B cell (primary cell): Measurements from ENCODE around the gene HSD17B2. TPM values are rescaled to one million over a fixed set of nuclear protein-coding genes. Genes with fewer than 3 reads are reported as not detected.

Experiments used
- ATAC-seq: fragments of 200-7000 bp; cut with Tn5 transposase; one replicate; pipeline ENCODE4 v1.10.0; 2021; ENCODE audit warnings: low read depth, mild to moderate bottlenecking, moderate number of reproducible peaks, moderate library complexity
- CTCF ChIA-PET: fragments of 350-600 bp; sonication (Branson Sonifier 250); formaldehyde crosslinking; loops from one replicate; lab custom pipeline; 2021; ENCODE audit warnings: antibody characterized with exemption, inconsistent platforms; lab: Charles Lee
- POLR2A ChIA-PET: fragments of 350-600 bp; sonication (Branson Sonifier 250); formaldehyde crosslinking; loops from one replicate; lab custom pipeline; 2021; ENCODE audit warnings: antibody characterized with exemption; lab: Charles Lee
- DNase-seq: peaks from one replicate; pipeline ENCODE4 v3.0.0; 2013
- H2AFZ ChIP-seq: 2 replicates; pipeline ENCODE4 v1.6.1; 2012; ENCODE audit warnings: mild to moderate bottlenecking, low read depth, low read length; ENCODE audit not compliant: insufficient read depth, poor library complexity, severe bottlenecking
- H3K27ac ChIP-seq, 2 donors: 1 replicate in 1 of 2; 2 replicates in 1 of 2; pipeline ENCODE4 v1.5.1; 2012 to 2013; ENCODE audit warnings: low read length in 2 of 2, mild to moderate bottlenecking in 2 of 2, moderate library complexity in 1 of 2
- H3K27me3 ChIP-seq, 4 experiments: fragments of 200-600 bp in 1 of 4; sonication (generic) in 1 of 4; replicated peaks in 1 of 4; 1 replicate in 2 of 4; 2 replicates in 2 of 4; pipeline versions ENCODE4 v1.6.1 to v1.7.0; 2013 to 2016; ENCODE audit warnings: low read length in 3 of 4, mild to moderate bottlenecking in 2 of 4, mixed read lengths in 1 of 4, moderate library complexity in 1 of 4; ENCODE audit not compliant: insufficient read depth in 4 of 4, control insufficient read depth in 3 of 4; ENCODE audit errors: control extremely low read depth in 1 of 4
- H3K36me3 ChIP-seq, 2 experiments: replicated peaks in 1 of 2; 1 replicate in 1 of 2; 2 replicates in 1 of 2; pipeline versions ENCODE4 v1.6.1 to v1.7.1; 2013; ENCODE audit warnings: low read length in 1 of 2; ENCODE audit not compliant: insufficient read depth in 2 of 2, control insufficient read depth in 1 of 2; ENCODE audit errors: control extremely low read depth in 1 of 2, extremely low read depth in 1 of 2
- H3K4me1 ChIP-seq, 2 donors: fragments of 200-600 bp in 1 of 2; sonication (generic) in 1 of 2; 1 replicate in 1 of 2; 2 replicates in 1 of 2; pipeline versions ENCODE4 v1.5.1 to v1.6.1; 2013 to 2017; ENCODE audit warnings: low read length in 2 of 2; ENCODE audit not compliant: control insufficient read depth in 2 of 2, insufficient read depth in 2 of 2
- H3K4me2 ChIP-seq: replicated peaks from 2 replicates; pipeline ENCODE3; 2012; ENCODE audit warnings: mild to moderate bottlenecking, low read depth, low read length; ENCODE audit not compliant: poor library complexity, severe bottlenecking
- H3K4me3 ChIP-seq, 5 experiments: fragments of 200-600 bp in 1 of 5; sonication (generic) in 1 of 5; 1 replicate in 3 of 5; 2 replicates in 2 of 5; pipeline versions ENCODE4 v1.5.1 to v1.7.0; 2011 to 2016; ENCODE audit warnings: low read length in 4 of 5, mild to moderate bottlenecking in 4 of 5, low read depth in 2 of 5, control low read depth in 1 of 5, moderate library complexity in 1 of 5; ENCODE audit not compliant: insufficient read depth in 1 of 5; ENCODE audit errors: control extremely low read depth in 1 of 5, extremely low read depth in 1 of 5
- H3K79me2 ChIP-seq: fragments of 200-600 bp; sonication (generic); one replicate; pipeline ENCODE4 v1.6.0; 2016; ENCODE audit warnings: low read length; ENCODE audit not compliant: control insufficient read depth, insufficient read depth
- H3K9ac ChIP-seq: fragments of 200-600 bp; sonication (generic); 2 replicates; pipeline ENCODE4 v1.6.1; 2017; ENCODE audit warnings: mild to moderate bottlenecking, low read length, moderate library complexity
- H3K9me3 ChIP-seq, 3 donors: one replicate each; pipeline versions ENCODE4 v1.6.1 to v1.7.1; 2013; ENCODE audit warnings: low read length in 2 of 3; ENCODE audit not compliant: control insufficient read depth in 2 of 3, insufficient read depth in 1 of 3; ENCODE audit errors: control extremely low read depth in 1 of 3
- H4K20me1 ChIP-seq: 2 replicates; pipeline ENCODE4 v1.6.0; 2012; ENCODE audit warnings: mild to moderate bottlenecking, low read length; ENCODE audit not compliant: insufficient read depth, control insufficient read depth, poor library complexity, severe bottlenecking
- H3K27ac Mint-ChIP-seq: one replicate; pipeline ENCODE4 v1.8.0; 2021; ENCODE audit warnings: mixed read lengths
- H3K27me3 Mint-ChIP-seq: one replicate; pipeline ENCODE4 v1.8.0; 2021; ENCODE audit warnings: mixed read lengths
- H3K4me1 Mint-ChIP-seq: one replicate; pipeline ENCODE4 v1.8.0; 2021; ENCODE audit warnings: mixed read lengths
- H3K4me3 Mint-ChIP-seq: one replicate; pipeline ENCODE4 v1.8.0; 2021; ENCODE audit warnings: mixed read lengths
- H3K9me3 Mint-ChIP-seq: one replicate; pipeline ENCODE4 v1.8.0; 2022; ENCODE audit warnings: mixed read lengths; ENCODE audit not compliant: insufficient read depth
- EZH2 ChIP-seq: IDR thresholded peaks from 2 replicates; pipeline ENCODE4 v1.6.1; 2012; ENCODE audit warnings: borderline replicate concordance, low read depth, mild to moderate bottlenecking, moderate library complexity, low read length; ENCODE audit not compliant: insufficient read depth, poor library complexity, severe bottlenecking
- WGBS: methylation state at CpG from one replicate; pipeline ENCODE4 v1.1.5; 2013; ENCODE audit warnings: missing lambda C conversion rate; ENCODE audit not compliant: insufficient coverage; 5-methylcytosine and 5-hydroxymethylcytosine counted together
- intact Hi-C: fragments of 100-400 bp; cut with micrococcal nuclease; formaldehyde crosslinking; loops from one replicate; pipeline ENCODE4 v1.10.0; 2022
- polyA plus RNA-seq: library from polyadenylated mRNA; depleted of rRNA; stranded (reverse); fragments of >200 nt; gene quantifications from 2 replicates; pipeline ENCODE4 v1.2.3, GENCODE V29; 2012
- total RNA-seq, 2 donors: library from RNA; stranded (reverse); fragments of 120-200 nt in 1 of 2; gene quantifications; 1 replicate in 1 of 2; 2 replicates in 1 of 2; pipeline versions ENCODE4 v1.2.3 to v1.2.4, GENCODE V29; 2013 to 2022
- TF ChIP-seq, protein P1 (sequence below): fragments of 200-600 bp; IDR thresholded peaks from one replicate; pipeline ENCODE4 v1.8.0; 2022; ENCODE audit warnings: antibody characterized with exemption, mild to moderate bottlenecking

The HSD17B2 gene
- total and polyA plus RNA-seq, 2 donors (not counting 1 experiment from before 2014, with no cell fraction given) = not detected

DNA sequence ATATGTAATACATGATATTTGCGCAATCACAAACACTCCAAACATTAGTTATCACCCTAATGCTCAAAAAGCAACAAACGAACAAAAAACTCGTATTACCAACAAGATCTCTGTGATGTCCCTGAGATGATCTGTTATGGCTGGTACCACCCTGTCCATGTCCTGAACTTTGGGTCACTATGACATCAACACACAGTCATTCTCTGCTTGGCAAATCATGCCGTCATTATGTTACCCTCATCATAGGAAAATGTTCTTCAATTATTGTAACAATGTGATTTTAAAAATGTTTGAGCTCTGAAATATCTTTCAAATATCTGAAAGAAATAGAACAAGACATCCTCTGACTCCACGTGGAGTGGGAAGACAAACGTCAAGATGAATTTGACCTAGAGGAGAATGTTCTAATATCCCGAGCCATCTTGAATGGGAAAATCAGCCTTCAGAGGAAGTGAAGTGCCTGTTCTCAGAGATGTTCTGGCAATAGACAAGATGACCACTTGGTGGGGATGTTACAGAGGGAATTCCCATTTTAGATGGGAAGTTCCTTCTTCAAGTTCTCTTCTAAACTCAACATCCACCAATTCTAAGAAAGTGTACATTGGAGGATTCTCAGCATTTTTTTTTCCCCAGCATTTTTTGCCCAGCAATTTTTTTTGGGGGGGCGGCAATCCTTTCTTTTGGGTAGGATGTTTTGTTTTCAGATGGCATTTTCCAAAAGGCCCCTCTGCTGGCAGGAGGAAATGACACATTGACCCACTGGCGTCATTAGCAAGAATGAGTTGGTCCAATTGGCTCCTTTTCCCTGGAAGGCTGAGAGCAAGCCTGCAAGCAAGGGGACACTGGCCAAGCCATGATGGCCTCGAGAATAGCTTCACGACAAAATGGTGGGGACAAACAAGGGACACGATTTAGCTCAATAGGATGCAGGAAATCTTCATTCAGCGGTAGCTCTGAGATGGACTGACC is 3.7 kb upstream of the HSD17B2 start:
- ChIA-PET CTCF (interaction anchor here (0.7 to 2.4 kb wide), 2 partner anchors 128 to 199 kb away, joined by 3 to 9 read pairs; no protein-coding TSS in a partner anchor), POLR2A (no interaction called here)
- WGBS = 63% methylated on average over 9 of the region's 13 CpGs
- Histone ChIP-seq H3K36me3 (no peaks in the 10 kb centered on the region), H3K9ac (no peak overlapping the region), H3K79me2 (no peaks in the 10 kb centered on the region), H2AFZ (no peak overlapping the region), H3K4me3 (no peak overlapping the region), H3K4me1 (no peaks in the 10 kb centered on the region), H3K9me3 (peaks cover 0 to 1% (median 0%) of the 10 kb centered on the region in 3 donors), H4K20me1 (no peaks in the 10 kb centered on the region), H3K27me3 (peaks cover 0 to 2% (median 0%) of the 10 kb centered on the region in 4 experiments), H3K4me2 (no peak overlapping the region), H3K27ac (no peak overlapping the region)
- Mint-ChIP-seq H3K27me3 (peaks cover 25% of the 10 kb centered on the region), H3K9me3 (no peaks in the 10 kb centered on the region), H3K27ac (no peak overlapping the region), H3K4me1 (no peaks in the 10 kb centered on the region), H3K4me3 (no peak overlapping the region)
- no peak for ATAC-seq
- intact Hi-C loops = no loop called here
- TF ChIP-seq, protein P1, sequence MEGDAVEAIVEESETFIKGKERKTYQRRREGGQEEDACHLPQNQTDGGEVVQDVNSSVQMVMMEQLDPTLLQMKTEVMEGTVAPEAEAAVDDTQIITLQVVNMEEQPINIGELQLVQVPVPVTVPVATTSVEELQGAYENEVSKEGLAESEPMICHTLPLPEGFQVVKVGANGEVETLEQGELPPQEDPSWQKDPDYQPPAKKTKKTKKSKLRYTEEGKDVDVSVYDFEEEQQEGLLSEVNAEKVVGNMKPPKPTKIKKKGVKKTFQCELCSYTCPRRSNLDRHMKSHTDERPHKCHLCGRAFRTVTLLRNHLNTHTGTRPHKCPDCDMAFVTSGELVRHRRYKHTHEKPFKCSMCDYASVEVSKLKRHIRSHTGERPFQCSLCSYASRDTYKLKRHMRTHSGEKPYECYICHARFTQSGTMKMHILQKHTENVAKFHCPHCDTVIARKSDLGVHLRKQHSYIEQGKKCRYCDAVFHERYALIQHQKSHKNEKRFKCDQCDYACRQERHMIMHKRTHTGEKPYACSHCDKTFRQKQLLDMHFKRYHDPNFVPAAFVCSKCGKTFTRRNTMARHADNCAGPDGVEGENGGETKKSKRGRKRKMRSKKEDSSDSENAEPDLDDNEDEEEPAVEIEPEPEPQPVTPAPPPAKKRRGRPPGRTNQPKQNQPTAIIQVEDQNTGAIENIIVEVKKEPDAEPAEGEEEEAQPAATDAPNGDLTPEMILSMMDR = no peak
- TF ChIP-seq EZH2 = no peak
- no peak for DNase-seq

DNA sequence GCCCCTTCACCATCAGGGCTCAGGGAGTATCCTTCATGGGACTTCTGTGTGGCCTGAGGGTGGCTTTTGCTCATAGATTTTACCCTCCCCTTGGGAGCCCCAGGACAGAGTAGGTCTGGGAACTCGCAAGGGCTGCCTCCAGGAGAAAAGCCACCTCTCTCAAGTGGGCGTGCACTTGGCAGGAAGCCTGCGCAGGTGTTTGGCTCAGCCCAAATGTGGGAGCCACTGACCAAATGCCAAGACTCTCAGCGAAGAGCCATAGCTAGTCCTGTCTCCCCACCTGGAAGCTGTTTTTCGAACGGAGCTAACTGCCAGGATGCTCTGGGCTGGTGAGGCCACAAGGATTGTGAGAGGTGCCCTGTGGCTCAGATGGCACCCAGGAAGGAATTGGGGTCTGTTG is 2.0 kb upstream of the HSD17B2 start:
- TF ChIP-seq, protein P1 = no peak
- TF ChIP-seq EZH2 = no peak
- H3K27ac Mint-ChIP-seq = no peak overlapping the region

More for the DNA sequence above, 2.0 kb upstream of the HSD17B2 start:
- Histone ChIP-seq H3K27ac (no peak overlapping the region), H3K79me2 (no peaks in the 10 kb centered on the region), H3K9me3 (peaks cover 0 to 1% (median 0%) of the 10 kb centered on the region in 3 donors), H2AFZ (no peak overlapping the region), H3K4me1 (no peaks in the 10 kb centered on the region), H3K4me2 (no peak overlapping the region), H3K9ac (no peak overlapping the region), H3K4me3 (no peak overlapping the region), H3K36me3 (no peaks in the 10 kb centered on the region), H3K27me3 (peaks cover 0 to 2% (median 0%) of the 10 kb centered on the region in 4 experiments), H4K20me1 (no peaks in the 10 kb centered on the region)
- intact Hi-C loops = no loop called here
- ChIA-PET POLR2A (no interaction called here), CTCF (interaction anchor here (2.4 kb wide), 1 partner anchor 197 kb away, joined by 9 read pairs; no protein-coding TSS in a partner anchor)
- no peak overlapping the region for H3K4me3 Mint-ChIP-seq
- H3K9me3 Mint-ChIP-seq = no peaks in the 10 kb centered on the region
- H3K27me3 Mint-ChIP-seq = peaks cover 32% of the 10 kb centered on the region
- WGBS = 89% methylated on average over 5 of the region's 6 CpGs
- no peaks in the 10 kb centered on the region for H3K4me1 Mint-ChIP-seq
- ATAC-seq = no peak
- DNase-seq = no peak
